Pons (tissue), 1 donor: ENCODE results near the gene ZNF75A.
"Not testable (repeated sequence)": the region's sequence is repeated elsewhere in the genome, so short reads cannot be mapped to it uniquely, and the experiment has no call there.

ENCODE experiments used
- DNase-seq: peaks from one replicate; pipeline ENCODE4 v3.0.0-alpha.2; 2016; ENCODE audit warnings: low spot score

ZNF75A gene

DNA sequence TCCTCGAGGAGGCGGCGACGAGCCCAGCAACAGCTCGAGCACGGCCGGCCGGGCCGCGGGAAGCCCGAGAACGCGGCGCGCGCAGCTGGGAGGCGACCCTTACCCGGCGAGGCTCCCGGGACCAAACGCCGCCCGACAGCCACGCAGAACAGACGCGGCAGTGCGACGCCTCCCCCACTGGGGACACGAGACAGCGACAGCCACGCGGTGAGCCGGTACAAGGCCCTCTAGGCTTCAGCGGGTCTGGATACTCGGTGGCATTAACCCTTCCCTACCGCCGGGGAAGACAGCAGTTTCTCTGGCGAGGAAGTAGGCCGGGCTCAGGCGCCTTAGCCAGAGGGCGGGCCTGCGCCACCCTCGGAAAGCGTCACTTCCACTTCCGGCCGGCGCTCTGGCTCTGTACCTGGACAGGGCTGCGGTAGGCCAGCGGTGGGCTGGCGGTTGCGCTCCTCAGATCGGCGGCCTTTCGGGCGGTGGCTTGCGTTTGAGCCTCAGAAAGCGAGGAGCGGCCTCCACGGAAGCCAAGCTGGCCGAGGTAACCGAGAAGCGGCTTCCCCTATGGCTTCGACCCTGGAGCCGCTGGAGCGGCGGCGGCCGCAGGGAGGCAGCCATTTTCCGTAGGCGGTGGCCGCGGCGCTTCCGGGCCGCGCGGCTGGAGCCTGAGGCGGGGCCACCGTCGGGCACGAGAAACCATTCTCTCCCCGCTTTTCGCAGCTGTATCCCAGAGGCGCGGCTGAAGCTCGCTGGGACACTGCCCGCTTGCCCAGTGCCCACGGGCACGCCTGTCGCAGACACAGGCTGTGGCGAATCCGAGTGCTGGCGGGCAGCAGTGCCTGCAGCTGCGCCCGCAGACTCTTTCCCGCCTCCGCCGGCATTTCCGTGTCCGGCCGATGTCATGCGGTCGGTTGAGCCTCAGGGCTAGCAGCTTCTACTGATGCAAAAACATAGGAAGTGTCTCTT is at the start of gene ZNF75A, which contains the start of gene TIGD7:
TSS of gene ZNF75A (plus strand) at position 389 of the 960 bp plus-strand sequence. CDS start 2,932 bp downstream, outside the sequence.
TSS of gene TIGD7 (minus strand) at position 322 of the 960 bp plus-strand sequence. CDS start 4,816 bp downstream, outside the sequence.
- peak; percentile 88 for DNase-seq

DNA sequence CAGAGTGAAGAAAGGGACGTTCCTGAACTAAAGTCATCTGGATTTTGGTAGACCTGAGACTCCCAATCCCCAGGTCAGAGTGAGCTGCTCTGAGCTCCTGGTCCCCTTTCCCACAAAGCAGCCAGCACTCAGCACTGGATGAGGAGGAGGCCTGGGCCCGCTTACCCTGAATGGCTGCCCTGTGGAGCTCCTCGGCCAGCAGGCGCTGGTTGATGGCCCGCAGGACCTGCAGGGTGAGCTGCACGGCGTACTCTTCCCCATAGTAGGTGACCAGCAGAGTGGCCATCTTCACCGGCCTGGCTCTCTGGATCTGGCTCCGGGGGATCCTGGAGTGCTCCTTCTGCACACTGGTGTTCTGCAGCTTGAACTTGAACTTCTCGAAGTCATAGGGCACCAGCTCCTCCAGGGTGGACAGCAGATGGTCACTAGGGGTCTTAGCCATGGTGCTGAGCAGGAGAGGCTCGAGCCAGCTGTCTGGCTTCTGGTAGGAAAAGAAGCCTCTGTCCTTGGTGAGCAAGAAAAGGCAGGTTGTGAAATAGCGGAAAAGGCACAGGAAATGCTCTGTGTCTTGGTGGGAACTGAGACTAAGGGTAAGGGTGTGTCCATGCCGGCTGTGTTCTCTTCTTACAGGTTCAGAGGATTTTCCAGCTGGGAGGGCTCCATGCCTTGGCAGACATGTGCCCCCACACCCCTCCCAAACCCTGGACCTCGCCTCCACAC is 49.0 kb upstream of the ZNF75A start, which contains the start of gene MEFV:
TSS of gene MEFV (minus strand) at position 488 of the 720 bp plus-strand sequence. CDS start at position 442, 46 bp downstream.
- DNase-seq: peak; percentile 35

DNA sequence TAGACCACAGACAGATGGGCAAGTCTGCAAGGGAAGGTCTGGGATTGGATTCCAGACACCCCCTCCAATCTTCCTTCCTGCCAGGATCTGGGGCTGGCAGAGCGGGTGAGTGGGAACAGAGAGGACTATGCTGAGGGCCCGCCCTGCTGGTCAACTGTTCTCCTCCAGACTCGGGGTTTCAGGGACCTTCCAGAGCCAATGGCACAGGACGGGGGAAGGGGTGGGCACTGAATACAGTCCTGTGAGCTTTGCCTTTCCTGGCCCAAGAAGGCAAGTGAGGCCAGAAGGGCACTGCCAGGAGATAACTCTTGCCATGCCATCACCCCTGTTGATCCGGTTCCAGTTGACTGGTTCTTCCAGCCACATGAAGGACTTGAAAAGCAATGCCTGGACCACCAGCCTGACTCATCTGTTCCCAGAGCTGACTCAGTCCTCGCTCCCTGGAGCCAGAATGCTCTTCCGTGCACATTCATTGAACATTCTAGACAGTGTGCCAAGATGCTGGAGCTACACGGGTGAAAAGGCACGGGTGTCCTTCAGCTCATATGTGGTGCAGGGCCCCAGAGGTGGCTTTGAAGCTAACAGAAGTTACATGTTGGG is 48.3 kb upstream of the ZNF75A start:
- DNase-seq: no peak

DNA sequence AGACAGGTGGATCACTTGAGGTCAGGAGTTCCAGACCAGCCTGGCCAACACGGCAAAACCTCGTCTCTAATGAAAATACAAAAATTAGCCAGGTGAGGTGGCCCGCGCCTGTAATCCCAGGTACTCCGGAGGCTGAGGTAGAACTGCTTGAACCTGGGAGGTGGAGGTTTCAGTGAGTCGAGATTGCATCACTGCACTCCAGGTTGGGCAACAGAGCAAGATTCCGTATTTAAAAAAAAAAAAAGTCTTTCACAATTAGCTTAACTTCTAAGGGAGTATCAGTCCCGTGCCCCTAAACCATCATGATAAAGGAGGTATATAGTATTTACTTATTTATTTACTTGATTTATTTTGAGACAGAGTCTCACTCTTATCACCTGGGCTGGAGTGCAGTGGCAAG is 45.5 kb upstream of the ZNF75A start:
- no peak for DNase-seq

DNA sequence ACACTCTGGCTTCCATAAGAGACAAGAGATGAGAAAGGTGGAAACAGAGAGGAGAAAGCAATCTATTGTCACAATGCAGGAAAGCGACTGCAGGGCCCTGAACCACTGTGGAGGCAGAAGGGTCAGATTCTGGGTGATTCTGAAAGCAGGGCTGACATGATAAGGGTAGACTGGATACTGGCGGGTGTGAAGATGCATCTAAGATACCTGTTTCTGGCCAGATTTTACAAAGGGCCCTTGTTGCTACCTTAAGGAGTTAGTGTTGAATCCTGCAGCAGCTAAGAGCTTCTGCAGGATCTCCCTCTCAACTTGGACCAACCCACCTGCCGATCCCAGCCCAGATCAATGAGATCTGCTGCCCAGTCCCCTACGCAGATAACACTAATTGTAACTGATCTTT is 42.8 kb upstream of the ZNF75A start:
- DNase-seq: no peak

DNA sequence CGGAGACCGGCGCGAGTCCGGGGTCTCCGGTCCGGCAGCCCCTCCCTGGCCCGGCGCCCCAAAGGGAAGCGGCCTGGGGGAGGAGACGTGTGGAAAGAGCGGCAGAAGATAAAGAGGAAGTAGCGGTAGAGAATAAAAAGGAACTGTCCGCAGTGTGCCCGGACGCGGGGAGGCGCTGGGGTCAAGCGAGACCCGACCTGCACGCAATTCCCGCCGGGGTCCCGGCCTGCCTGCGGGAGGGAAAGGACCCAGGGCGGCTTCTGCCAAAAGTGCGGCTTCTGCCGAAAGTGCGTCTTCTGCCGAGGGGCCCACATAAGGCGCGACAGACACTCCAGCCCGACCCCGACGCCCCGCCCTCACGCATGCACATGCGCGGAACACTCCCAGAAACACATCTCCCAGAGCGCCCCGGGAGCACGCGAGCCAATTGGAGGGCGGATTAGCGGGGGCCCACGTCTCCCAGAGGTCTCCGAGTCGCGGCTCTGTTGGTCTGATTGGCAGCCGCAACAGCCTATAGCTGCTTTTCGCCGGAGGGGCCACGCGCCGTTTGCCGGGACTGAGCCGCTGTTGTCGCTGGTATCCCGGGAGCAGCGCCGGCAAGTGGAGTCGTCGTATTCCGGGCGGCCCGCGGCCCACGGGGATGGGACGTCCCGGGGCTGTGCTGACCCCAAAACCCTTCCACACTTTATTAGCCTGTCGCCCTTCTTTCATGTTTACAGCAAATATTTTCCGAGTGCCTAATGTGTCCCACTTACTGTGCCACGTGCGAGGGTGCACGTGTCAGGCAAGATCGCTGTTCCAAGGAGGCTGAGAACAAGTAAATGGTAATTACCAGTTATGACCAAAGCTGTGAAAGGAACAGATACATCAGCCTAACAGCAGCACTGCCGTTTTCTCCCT is 40.9 kb upstream of the ZNF75A start:
- DNase-seq: peak; percentile 96

DNA sequence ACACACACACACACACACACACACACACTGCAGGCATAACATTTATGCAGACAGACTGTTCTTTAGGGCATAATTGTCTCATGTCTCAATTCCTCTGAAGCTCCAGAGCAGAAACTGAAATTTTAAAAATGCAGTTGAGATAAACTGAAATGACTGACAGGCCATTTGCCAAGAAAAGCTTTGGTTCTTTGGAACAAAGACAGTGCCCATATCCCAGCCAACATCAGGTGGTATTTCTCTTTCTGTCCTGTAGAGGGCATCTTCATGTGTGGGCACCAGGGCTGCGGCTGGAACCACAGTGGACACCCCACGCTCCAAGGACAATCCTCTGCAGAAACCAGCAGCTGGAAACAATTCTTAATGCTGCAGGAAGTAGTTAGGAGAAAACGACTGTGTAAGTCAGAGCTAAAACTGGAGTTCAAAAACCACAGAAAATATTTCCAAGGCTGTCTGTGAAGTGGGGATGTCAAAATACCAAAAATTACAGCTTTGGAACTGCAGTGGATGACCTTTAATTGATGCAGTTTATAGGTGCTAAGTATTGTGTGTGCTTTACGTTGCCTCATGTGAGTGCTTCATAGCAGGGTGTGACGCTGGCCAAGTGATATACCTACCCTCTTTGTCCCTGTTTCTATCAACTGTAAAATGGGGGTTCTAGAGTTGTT is 38.3 kb upstream of the ZNF75A start:
- peak; percentile 30 for DNase-seq

DNA sequence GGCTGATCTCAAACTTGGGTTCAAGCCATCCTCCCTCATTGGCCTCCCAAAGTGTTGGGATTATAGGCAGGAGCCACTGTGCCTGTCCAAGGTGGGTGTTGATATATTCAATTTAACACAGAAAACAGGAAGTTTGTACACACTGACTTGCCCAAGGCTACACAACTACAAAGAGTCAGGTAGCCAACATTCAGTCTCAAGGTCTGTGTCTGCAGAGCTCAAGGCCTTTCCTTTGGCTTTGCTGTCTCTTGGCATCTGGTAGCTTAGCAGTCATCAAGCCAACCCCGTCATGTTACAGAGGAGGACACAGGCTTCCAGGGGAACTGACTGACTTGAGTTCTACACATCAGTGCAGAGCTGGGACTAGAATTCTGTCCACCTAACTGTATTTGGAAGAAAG is 37.0 kb upstream of the ZNF75A start:
- DNase-seq: no peak

DNA sequence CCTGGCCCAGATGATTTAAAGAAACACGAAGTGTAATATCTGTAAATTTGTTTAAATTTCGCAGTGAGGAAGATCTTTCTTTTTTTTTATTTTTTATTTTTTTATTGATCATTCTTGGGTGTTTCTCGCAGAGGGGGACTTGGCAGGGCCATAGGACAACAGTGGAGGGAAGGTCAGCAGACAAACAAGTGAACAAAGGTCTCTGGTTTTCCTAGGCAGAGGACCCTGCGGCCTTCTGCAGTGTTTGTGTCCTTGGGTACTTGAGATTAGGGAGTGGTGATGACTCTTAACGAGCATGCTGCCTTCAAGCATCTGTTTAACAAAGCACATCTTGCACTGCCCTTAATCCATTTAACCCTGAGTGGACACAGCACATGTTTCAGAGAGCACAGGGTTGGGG is 34.6 kb upstream of the ZNF75A start:
- not testable (repeated sequence) for DNase-seq

DNA sequence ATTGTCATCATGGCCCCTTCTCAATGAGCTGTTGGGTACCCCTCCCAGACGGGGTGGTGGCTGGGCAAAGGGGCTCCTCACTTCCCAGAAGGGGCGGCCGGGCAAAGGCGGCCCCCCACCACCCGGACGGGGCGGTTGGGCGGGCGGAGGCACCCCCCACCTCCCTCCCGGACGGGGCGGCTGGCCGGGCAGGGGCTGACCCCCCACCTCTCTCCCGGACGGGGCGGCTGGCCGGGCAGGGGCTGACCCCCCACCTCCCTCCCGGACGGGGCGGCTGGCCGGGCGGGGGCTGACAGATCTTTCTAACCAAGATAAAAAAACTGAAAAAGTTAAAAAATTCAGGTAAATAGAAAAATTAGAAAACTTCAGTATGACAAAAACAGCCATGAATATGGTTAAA is 34.0 kb upstream of the ZNF75A start:
- not testable (repeated sequence) for DNase-seq

DNA sequence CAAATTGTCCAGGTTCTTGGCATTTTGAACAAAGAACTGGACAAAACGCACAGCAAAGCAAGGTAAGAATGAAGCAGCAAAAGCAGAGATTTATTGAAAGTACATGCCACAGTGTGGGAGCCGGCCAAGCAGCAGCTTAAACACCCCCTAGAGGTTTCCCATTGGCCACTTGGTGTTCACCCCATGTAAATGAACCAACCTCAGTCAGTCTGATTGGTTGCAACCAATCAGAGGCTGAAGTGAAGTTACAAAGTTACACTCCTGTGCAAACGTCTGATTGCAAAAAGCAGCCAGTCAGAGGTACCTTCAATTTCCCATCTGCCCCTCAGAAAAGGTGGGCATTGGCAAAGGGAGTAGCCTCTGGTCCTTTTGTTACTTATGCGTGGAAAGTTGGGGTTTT is 30.8 kb upstream of the ZNF75A start:
- no peak for DNase-seq

DNA sequence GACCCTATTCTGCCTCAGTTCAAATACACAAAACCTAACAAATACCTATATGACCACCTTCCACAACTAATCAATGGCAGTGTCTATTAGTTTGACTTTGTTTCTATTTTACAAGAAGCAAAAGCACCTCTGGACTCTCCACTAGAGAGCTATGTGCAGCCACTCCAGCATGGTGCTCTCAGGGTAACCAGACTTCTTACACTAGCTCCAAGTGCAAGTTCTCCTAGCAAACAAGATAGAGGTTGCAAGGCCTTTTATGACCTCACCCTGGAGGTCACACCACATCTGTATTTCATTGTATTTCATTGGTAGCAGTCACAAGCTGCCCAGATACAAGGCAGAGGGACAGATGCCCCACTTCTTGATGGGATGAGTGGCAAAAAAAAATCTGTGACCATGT is 30.4 kb upstream of the ZNF75A start:
- no peak for DNase-seq

DNA sequence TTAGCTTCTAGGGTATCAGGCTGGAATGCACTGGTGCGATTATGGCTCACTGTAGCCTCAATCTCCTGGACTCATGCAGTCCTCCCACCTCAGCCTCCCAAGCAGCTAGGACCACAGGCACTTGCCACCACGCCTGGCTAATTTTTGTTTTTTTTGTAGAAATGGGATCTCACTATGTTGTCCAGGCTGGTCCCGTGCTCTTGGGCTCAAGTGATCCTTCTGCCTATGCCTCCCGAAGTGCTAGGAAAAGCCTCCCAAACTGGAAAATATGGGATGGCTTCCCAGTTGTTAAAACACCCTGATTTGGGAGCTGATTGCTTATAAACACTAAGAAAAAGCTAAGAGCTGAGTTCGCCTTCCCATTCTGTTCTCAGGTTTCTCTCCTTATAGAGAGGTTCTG is 28.6 kb upstream of the ZNF75A start:
- no peak for DNase-seq

DNA sequence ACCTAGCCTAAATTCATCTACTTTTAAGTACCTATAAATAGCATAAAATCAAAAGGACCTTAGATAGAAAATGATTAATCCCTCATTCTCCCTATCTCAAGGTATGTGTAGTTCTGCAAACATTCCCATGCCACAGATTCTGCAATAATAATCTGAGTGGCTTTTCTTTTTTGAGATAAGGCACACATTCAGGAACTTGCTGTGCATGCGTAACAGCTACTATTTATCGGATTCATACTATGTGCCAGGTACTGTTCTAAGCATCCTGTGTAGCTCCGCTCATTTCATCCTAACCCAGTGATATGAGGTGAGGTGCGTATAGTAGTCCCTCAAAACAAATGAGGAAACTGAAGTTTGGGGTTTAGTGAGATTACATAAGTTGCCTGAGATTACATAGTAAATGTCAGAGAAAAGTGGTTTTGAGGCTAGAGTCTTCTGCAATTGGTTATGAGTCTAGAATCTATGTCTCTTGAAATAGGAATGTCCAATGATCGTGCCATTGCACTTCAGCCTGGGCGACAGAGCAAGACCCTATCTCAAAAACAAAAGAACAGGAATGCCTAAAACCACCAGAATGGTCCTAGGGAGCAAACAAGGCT is 24.0 kb upstream of the ZNF75A start:
- DNase-seq: no peak

DNA sequence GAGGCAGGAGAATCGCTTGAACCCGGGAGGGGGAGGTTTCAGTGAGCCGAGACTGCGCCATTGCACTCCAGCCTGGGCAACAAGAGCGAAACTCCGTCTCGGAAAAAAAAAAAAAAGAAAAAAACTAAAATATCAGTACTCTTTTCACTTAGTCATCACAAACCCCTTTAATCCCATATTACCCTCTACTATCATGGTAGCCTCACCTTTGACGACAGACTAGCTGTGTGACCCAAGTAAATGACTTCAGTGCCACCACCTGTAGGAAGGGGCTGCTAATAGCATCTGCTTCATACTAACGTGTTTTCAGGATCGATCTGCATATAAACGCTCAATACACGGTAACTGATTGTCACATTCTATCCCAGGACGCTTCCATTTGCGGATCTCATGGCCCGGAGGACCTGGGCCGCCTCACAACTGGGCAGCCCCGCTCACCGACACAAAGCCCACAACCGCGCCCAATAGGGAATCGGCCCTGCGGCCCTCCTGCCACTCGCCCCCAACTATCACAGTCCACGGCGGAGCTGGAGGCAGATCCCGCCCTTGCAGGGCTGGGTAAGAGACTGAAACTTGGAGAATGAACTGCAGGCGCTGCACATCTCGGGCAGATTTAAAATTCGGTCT is 23.1 kb upstream of the ZNF75A start:
- no peak for DNase-seq

DNA sequence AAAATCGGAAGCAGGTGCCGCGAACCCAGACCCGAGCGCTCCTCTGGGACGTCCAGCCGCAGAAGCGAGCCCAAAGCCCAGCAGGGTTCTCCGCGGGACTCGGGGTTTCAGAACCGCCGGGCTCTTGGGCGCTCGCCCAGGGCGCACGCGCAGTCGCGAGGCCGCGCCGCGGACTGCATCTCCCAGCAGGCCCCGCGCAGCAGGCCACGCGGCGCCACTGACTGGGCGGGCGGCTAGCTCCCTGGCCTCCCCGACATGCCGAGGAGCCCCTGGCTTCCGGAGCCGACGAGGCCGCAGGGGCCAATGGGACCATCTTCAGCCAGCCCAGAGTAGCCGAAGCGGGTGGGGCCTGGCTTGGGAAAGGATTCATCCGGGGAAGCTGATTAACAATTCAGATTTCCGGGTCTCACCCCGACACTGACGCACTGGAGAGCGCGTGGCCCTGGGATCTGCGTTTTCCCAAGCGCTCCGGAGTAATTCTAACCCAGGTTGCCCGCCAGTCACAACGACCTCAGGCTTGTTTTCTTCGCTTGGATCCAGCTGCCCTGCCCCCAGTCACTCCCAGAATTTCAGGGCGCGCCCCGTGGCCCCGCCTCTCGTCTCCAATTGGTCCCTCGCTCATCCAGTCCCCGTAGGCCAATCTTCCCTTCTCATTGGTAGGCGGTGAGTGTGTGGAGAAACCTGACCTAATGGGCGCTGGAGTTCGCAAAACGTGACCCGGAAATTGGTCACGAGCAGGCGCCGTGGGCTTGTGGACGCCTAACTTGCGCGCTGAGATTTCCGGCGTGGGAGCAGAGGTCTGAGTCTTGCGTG is 22.4 kb upstream of the ZNF75A start, which contains the start of gene ZNF263:
TSS of gene ZNF263 (plus strand) at position 762 of the 813 bp plus-strand sequence. CDS start 328 bp downstream, outside the sequence.
- peak; percentile 99 for DNase-seq

DNA sequence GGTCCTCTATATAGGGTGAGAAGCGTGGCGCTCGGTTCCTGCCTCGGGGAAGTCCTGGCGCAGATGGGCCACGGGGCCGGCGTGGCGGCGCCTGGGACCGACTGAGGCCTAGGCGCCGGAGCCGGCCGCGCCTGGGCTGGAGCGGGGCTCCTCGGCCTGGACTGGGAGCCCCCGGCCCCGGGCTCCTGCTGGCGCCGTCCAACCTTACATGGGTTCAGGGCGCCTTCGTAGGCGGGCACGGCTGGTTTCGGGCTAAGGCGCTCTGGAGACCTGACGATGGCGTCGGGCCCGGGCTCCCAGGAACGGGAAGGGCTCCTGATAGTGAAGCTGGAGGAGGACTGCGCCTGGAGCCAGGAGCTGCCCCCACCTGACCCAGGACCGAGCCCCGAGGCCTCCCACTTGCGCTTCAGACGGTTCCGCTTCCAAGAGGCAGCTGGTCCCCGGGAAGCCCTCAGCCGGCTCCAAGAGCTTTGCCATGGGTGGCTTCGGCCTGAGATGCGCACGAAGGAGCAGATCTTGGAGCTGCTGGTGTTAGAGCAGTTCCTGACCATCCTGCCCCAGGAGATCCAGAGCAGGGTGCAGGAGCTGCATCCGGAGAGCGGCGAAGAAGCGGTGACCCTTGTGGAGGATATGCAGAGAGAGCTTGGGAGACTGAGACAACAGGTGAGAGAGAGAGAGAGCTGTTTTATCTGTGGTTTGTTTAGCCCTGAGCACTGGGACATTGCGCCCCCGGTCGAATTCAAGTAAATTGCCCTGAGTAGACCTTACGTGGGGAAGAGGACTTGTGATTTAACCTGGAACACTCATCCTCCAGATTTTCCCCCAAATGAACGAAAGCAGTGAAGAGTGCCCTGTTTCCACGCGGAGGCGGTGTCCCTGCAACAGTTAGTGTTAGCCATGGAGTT is 21.5 kb upstream of the ZNF75A start:
- no peak for DNase-seq

DNA sequence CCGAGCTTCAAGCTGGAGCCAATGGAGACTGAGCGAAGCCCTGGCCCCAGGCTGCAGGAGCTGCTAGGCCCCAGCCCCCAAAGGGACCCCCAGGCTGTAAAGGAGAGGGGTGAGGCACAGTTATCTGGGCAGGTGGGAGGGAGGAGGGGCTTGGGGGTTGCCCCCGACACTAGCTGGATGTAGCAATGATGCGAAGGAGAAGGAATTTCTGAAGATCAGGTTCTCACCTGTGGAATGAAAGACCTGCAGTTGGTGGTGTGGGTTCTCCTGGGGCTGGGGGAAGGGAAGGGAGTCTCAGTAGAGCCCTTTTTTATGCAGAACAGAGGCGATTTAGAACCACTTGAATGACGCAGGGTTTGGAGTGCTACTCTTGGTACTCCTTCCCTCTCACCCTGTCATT is 20.2 kb upstream of the ZNF75A start:
- no peak for DNase-seq
